SK-N-SH treated with all-trans-retinoic acid at 6 μM for 48 hours (cell line): ENCODE data around the gene ZMAT1.

ENCODE experiments used
- PATZ1 ChIP-seq: fragments of 250-450 bp; sonication (Bioruptor Pico); IDR thresholded peaks from 2 replicates; pipeline ENCODE4 v1.8.0; 2020; ENCODE audit warnings: mild to moderate bottlenecking, moderate library complexity, borderline replicate concordance
- PPARA ChIP-seq: fragments of 250-450 bp; sonication (Bioruptor Pico); IDR thresholded peaks from 2 replicates; pipeline ENCODE4 v1.5.0; 2020; ENCODE audit warnings: mild to moderate bottlenecking, borderline replicate concordance
- RARB ChIP-seq: fragments of 250-450 bp; sonication (Bioruptor Pico); IDR thresholded peaks from 2 replicates; pipeline ENCODE4 v1.8.0; 2021; ENCODE audit warnings: mild to moderate bottlenecking, moderate library complexity
- SNAI2 ChIP-seq: fragments of 250-450 bp; sonication (Bioruptor Pico); IDR thresholded peaks from 2 replicates; pipeline ENCODE4 v1.5.0; 2020; ENCODE audit warnings: mild to moderate bottlenecking, moderate library complexity
- TCF4 ChIP-seq: fragments of 250-450 bp; sonication (Bioruptor Pico); IDR thresholded peaks from 2 replicates; pipeline ENCODE4 v1.8.0; 2021; ENCODE audit warnings: mild to moderate bottlenecking, moderate library complexity, borderline replicate concordance
- TOX ChIP-seq: fragments of 250-450 bp; sonication (Bioruptor Pico); IDR thresholded peaks from 2 replicates; pipeline ENCODE4 v1.8.0; 2021; ENCODE audit warnings: mild to moderate bottlenecking, moderate library complexity, borderline replicate concordance
- TSHZ2 ChIP-seq: fragments of 250-450 bp; sonication (Bioruptor Pico); IDR thresholded peaks from 2 replicates; pipeline ENCODE4 v1.5.0; 2020; ENCODE audit warnings: mild to moderate bottlenecking, moderate library complexity
- ZC3H10 ChIP-seq: fragments of 250-450 bp; sonication (Bioruptor Pico); IDR thresholded peaks from 2 replicates; pipeline ENCODE4 v1.5.1; 2021; ENCODE audit warnings: mild to moderate bottlenecking, moderate library complexity
- ZFP30 ChIP-seq: fragments of 450-650 bp; formaldehyde crosslinking; IDR thresholded peaks from 2 replicates; pipeline ENCODE4 v1.5.0; 2022; ENCODE audit warnings: mild to moderate bottlenecking, moderate library complexity

- TF ChIP-seq ZFP30 (CRISPR knock-in tag) (no peak), TOX (CRISPR knock-in tag) (no peak), PPARA (CRISPR knock-in tag) (no peak), RARB (no peak), PATZ1 (CRISPR knock-in tag) (no peak), TSHZ2 (no peak), TCF4 (CRISPR knock-in tag) (no peak), SNAI2 (CRISPR knock-in tag) (no peak), ZC3H10 (CRISPR knock-in tag) (no peak)
These were observed 18.8 kb upstream of the ZMAT1 start for GRCh38 chrX:101950581-101950980.
